Right lobe of liver (tissue), 4 donors: ENCODE measurements around the gene FTO.

Experiments
- CTCF ChIP-seq, 4 donors: fragments of 200-600 bp in 3 of 4; fragments of 450-650 bp in 1 of 4; IDR thresholded peaks; one replicate each; pipeline versions ENCODE4 v1.5.1 to v1.8.0; 2016 to 2022; ENCODE audit warnings: antibody characterized with exemption in 4 of 4, mild to moderate bottlenecking in 2 of 4
- POLR2A ChIP-seq: fragments of 450-650 bp; IDR thresholded peaks from one replicate; pipeline ENCODE4 v1.6.1; 2017; ENCODE audit warnings: antibody characterized with exemption, mild to moderate bottlenecking
- donor health status: DM: no; HTN: no; CAD: no.
- donor health status: DM: no; HTN: no; CAD: no.
- donor health status: DM: no; HTN: yes; CAD: no.

- TF ChIP-seq CTCF (IDR thresholded peaks at IDR 0.05) (no peak), POLR2A (no peak)
Measured at GRCh38 chr16:54118846-54119245, 414.9 kb downstream of the FTO start.
